Posterior vena cava (tissue), 2 donors: ENCODE measurements around the gene PBX4. TPM values are rescaled to one million over a fixed set of nuclear protein-coding genes. Genes with fewer than 3 reads are reported as not detected.

Experiments
- DNase-seq: peaks from one replicate; pipeline ENCODE4 v3.0.0-alpha.2; 2020; ENCODE audit warnings: low spot score
- intact Hi-C, 2 donors: fragments of 100-400 bp; cut with DNase I; formaldehyde crosslinking; loops; one replicate each; pipeline versions ENCODE4 v1.14.1 to v1.14.2; 2022 to 2023
- total RNA-seq, 2 donors: library from RNA; stranded (reverse); fragmentation: NEBNext Ultra II Directional; extraction: Animal tissue kit (Norgen Biotek cat#: 25700); gene quantifications; one replicate each; pipeline ENCODE4 v1.2.1, GENCODE V29; 2021
- donor health status: DM: yes; HTN: yes; CAD: no.
- donor health status: DM: yes; HTN: yes; CAD: no.

The PBX4 gene
- total RNA-seq, 2 donors from 2014 or later, result 0.29 to 0.93 TPM

- no peak for DNase-seq
- intact Hi-C loops, result loop anchor here in 1 of 2 donors (10.0 kb wide), 1 partner anchor 416 kb away; no protein-coding TSS in a partner anchor
Measured at GRCh38 chr19:19548915-19549759, 69.3 kb downstream of the PBX4 start.

GRCh38 chr19:19547674-19548336, 70.7 kb downstream of the PBX4 start:
- intact Hi-C loops, result loop anchor here in 1 of 2 donors (10.0 kb wide), 1 partner anchor 417 kb away; no protein-coding TSS in a partner anchor

GRCh38 chr19:19546751-19547162, 71.7 kb downstream of the PBX4 start:
- intact Hi-C loops, result loop anchor here in 1 of 2 donors (10.0 kb wide), 1 partner anchor 418 kb away; no protein-coding TSS in a partner anchor
- no peak for DNase-seq

More at GRCh38 chr19:19547674-19548336, 70.7 kb downstream of the PBX4 start:
- no peak for DNase-seq

- no peak for DNase-seq
- intact Hi-C loops, result loop anchor here in 1 of 2 donors (10.0 kb wide), 1 partner anchor 419 kb away; no protein-coding TSS in a partner anchor
Measured at GRCh38 chr19:19545707-19546106, 72.8 kb downstream of the PBX4 start.

- intact Hi-C loops, result loop anchor here in 1 of 2 donors (10.0 kb wide), 1 partner anchor 420 kb away; no protein-coding TSS in a partner anchor
- no peak for DNase-seq
Measured at GRCh38 chr19:19544954-19545591, 73.4 kb downstream of the PBX4 start.

- no peak for DNase-seq
- intact Hi-C loops, result loop anchor here in 1 of 2 donors (10.0 kb wide), 1 partner anchor 420 kb away; no protein-coding TSS in a partner anchor
Measured at GRCh38 chr19:19544257-19544953, 74.1 kb downstream of the PBX4 start.

GRCh38 chr19:19543640-19544039, 74.8 kb downstream of the PBX4 start:
- intact Hi-C loops, result loop anchor here in 1 of 2 donors (10.0 kb wide), 1 partner anchor 421 kb away; no protein-coding TSS in a partner anchor
- DNase-seq, result no peak

GRCh38 chr19:19543101-19543500, 75.4 kb downstream of the PBX4 start:
- DNase-seq, result no peak
- intact Hi-C loops, result loop anchor here in 1 of 2 donors (10.0 kb wide), 1 partner anchor 422 kb away; no protein-coding TSS in a partner anchor

- intact Hi-C loops, result loop anchor here in 1 of 2 donors (10.0 kb wide), 1 partner anchor 422 kb away; no protein-coding TSS in a partner anchor
Measured at GRCh38 chr19:19542507-19542906, 76.0 kb downstream of the PBX4 start.

GRCh38 chr19:19541616-19542015, 76.9 kb downstream of the PBX4 start:
- DNase-seq, result no peak
- intact Hi-C loops, result loop anchor here in 1 of 2 donors (10.0 kb wide), 1 partner anchor 423 kb away; no protein-coding TSS in a partner anchor

More at GRCh38 chr19:19542507-19542906, 76.0 kb downstream of the PBX4 start:
- no peak for DNase-seq

GRCh38 chr19:19540715-19541515, 77.6 kb downstream of the PBX4 start:
- intact Hi-C loops, result loop anchor here in 1 of 2 donors (10.0 kb wide), 1 partner anchor 424 kb away; no protein-coding TSS in a partner anchor
- no peak for DNase-seq

GRCh38 chr19:19540064-19540714, 78.3 kb downstream of the PBX4 start:
- intact Hi-C loops, result loop anchor here in 1 of 2 donors (10.0 kb wide), 1 partner anchor 425 kb away; no protein-coding TSS in a partner anchor
- peak; percentile 90 for DNase-seq

- intact Hi-C loops, result loop anchor here in 1 of 2 donors (10.0 kb wide), 1 partner anchor 425 kb away; no protein-coding TSS in a partner anchor
Measured at GRCh38 chr19:19539698-19540063, 78.8 kb downstream of the PBX4 start.

GRCh38 chr19:19538785-19539166, 79.7 kb downstream of the PBX4 start:
- intact Hi-C loops, result no loop called here
- no peak for DNase-seq

More at GRCh38 chr19:19539698-19540063, 78.8 kb downstream of the PBX4 start:
- no peak for DNase-seq

- no peak for DNase-seq
- intact Hi-C loops, result no loop called here
Measured at GRCh38 chr19:19538061-19538784, 80.3 kb downstream of the PBX4 start, which contains the start of gene CILP2. TSS of gene CILP2 (plus strand) at chr19:19538265. CDS start at chr19:19538350, 85 bp downstream.
